LNCaP clone FGC (cell line): ENCODE data around the gene RMI1.

Experiments used
- DNase-seq: peaks from one replicate; pipeline ENCODE4 v3.0.0-alpha.2; 2011; ENCODE audit warnings: low read depth
- H3K4me3 ChIP-seq: 2 replicates; pipeline ENCODE4 v1.5.1; 2011; ENCODE audit warnings: mild to moderate bottlenecking, low read depth, low read length, control low read depth
- TF ChIP-seq, protein P1 (sequence below): IDR thresholded peaks from 2 replicates; pipeline ENCODE4 v1.5.1; 2012; ENCODE audit warnings: mild to moderate bottlenecking; ENCODE audit not compliant: control insufficient read depth, insufficient read depth; ENCODE audit errors: extremely low read depth

The RMI1 gene

DNA sequence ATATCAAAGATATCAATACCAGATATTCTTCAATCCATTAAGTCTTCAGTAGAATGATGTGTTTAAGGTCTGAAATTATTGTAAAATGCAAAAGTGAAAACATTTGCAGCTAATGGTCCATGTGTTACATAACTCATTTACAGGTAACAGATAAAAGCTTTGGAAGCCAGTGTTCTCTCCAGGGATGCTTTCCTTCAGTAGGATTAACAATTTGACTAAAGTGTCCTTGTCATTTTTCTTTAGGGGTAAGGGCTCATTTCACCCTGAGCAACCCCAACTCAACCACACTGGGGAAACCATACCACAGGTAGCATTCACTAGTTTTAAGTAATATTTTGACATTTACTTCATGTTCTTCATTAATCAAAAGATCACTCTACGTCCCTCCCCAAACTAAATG is 13.5 kb upstream of the RMI1 start:
- no peak for DNase-seq
- TF ChIP-seq, protein P1, sequence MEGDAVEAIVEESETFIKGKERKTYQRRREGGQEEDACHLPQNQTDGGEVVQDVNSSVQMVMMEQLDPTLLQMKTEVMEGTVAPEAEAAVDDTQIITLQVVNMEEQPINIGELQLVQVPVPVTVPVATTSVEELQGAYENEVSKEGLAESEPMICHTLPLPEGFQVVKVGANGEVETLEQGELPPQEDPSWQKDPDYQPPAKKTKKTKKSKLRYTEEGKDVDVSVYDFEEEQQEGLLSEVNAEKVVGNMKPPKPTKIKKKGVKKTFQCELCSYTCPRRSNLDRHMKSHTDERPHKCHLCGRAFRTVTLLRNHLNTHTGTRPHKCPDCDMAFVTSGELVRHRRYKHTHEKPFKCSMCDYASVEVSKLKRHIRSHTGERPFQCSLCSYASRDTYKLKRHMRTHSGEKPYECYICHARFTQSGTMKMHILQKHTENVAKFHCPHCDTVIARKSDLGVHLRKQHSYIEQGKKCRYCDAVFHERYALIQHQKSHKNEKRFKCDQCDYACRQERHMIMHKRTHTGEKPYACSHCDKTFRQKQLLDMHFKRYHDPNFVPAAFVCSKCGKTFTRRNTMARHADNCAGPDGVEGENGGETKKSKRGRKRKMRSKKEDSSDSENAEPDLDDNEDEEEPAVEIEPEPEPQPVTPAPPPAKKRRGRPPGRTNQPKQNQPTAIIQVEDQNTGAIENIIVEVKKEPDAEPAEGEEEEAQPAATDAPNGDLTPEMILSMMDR = no peak
- no peak overlapping the region for H3K4me3 ChIP-seq

DNA sequence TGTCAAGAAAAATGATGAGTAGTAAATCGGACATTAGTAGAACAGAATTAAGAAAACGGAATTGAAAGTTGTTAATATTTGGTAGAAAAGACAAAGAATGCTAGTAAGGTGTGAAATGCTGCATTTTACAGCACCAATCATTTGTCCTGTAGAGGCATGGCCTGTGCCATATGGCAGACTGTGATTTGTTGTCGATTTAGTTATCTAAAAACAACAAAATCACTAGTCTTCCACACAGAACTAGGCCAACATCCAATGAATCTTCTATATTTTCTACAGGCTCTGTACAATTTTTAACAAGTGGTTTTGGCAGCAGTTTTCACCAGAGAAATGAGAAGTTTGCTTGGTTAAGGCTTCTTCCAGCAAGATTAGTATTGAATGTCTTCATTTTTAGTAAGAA is 11.0 kb upstream of the RMI1 start:
- H3K4me3 ChIP-seq = no peak overlapping the region
- TF ChIP-seq, protein P1 = no peak
- no peak for DNase-seq

DNA sequence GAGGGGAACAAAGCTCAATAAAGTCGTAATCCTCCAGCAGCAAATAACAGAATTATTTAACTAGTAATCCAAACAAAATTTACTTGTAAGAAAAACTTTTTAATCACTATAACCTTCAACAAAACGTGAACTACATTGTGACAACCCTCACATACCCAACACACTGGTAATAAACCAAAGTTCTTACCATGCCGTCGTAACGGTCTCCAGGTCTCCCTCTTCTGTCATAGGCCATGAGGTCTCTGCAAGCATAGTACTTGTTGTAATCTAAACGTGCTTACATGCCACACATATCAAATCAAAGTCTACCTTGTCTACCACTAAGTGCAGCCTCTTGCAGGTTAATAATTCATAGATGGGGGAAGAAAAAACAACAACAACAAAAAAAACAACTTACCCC is 9.1 kb upstream of the RMI1 start:
- TF ChIP-seq, protein P1 = no peak
- no peak for DNase-seq
- H3K4me3 ChIP-seq = no peak overlapping the region

DNA sequence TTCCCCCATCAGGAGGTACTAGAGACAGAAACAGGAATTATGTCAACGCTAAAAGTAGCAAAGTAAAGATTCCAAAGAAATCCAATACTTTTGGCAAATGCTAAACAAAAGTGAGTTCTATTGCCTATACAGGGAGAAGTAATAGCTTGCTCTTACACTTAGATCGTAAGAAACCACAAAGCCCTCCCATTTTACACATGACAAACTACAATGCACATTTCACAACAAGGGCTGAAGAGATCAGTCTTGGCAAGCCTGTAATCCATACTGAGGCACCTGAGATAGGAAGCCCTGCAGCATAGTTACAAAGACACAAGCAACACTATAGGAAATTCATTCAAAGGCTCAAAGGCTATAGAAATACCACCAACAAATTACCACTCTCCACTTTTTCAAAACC is 8.3 kb upstream of the RMI1 start:
- no peak for DNase-seq
- H3K4me3 ChIP-seq = no peak overlapping the region
- TF ChIP-seq, protein P1 = no peak

DNA sequence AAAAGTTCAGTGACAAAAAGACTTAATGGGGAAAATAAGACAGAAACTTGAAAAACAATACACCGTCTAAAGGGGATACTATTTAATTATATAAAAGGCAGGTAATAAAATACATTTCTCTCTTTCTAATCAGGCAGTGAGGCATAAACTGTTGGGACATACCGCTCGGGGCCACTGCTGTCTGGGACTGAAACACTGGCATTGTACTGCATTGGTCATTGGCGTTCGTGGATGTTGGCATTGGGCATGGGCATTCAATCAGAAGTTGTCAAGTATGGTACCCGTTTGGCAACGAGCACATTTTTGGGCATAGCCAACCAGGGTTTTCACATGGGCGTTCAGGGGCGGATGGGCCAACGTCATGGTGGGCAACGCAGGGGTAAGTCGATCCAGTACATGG is 5.3 kb upstream of the RMI1 start:
- DNase-seq = no peak
- no peak overlapping the region for H3K4me3 ChIP-seq
- TF ChIP-seq, protein P1 = no peak

DNA sequence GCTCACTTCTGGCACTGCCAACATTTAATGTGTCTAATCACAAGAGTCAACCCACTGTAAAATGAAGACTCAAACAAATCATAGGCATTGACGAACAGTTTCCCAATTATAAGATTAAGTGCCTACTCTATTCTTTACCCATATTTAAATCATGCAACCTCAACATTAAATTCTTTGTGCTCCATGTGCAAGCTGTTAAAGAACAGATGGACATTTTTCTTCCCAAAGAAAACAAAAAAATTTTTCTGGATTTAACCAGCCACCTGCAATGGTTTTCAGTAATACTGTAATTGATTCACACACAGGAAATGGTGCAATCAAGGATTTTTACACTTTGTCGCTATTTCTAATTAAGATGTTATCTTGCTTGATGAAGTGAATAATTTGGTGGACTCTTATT is 4.2 kb upstream of the RMI1 start:
- DNase-seq = no peak
- TF ChIP-seq, protein P1 = no peak
- H3K4me3 ChIP-seq = no peak overlapping the region

DNA sequence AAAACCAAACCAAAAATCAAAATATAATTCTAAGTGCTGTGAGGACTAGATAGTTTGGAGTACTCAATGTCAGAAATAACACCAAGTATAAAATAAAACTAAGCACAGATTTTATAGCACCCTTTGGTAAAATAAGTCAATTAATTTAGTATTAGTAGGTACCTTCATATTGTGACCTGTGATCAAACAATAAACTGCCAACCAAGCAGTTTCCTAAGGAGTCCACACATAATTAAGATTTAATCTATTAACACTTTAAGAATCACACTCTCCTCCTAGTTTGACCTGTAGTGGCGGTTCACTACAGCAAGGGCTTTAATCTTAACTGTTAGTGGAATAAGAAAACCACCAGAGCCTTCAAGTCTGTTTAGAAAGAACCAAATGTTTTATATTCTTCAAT is 3.4 kb upstream of the RMI1 start:
- H3K4me3 ChIP-seq = peak overlapping the region; percentile 75

More for the DNA sequence above, 3.4 kb upstream of the RMI1 start:
- no peak for DNase-seq
- TF ChIP-seq, protein P1 = no peak
